ENCODE measurements around the gene SKAP2. TPM values are rescaled to one million over a fixed set of nuclear protein-coding genes. Genes with fewer than 3 reads are reported as not detected.

The SKAP2 gene
- total RNA-seq, 1 donor from 2014 or later, result 45.9 TPM

DNA sequence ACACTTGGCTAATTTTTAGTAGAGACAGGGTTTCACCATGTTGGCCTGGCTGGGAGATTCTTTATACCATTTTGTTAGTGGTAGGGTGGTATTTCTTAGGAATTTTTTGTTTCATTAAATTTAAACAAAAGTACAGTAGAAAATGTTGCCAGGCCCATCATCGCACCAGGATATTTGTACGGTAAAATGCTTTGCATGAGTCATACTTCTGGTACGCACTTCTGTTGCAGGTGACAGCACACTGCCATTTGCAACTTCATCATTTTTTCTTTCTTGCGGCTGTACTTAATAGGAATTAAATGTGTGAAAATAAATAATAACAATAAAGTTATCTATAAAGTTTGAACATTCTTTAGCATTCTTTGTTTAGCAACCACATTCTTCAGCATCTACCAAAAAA is 195.6 kb downstream of the SKAP2 start:
- DNase-seq (ENCODE audit: low spot score), result no peak

DNA sequence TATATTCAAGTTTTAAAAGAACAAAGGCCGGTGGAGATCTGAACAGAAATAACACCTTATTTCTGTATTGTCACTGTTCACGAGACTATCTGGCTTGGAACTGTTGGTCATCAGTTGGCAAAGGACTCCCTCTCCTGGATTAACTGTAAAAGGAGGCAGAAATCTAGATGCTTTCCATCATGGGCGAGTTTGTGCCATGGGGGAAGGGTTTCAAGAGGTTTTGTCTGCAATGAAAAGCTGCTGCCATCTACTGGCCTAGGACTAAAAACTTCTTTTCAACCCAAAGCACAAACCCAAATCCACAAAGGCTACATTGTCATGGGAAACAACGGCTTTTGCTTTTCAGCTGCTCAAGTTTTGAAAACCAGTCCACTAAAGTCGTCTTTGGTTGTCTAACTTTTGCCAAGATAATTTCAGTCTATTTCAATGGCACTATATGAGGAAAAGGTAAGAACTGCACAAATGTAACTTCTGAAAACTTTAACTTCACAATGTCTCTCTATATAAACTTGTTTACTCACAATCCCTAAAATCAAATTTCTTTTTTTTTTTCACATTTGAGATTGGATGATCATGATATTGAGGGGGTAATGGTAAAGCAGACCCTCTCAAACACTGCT is 196.8 kb downstream of the SKAP2 start:
- no peak for DNase-seq (ENCODE audit: low spot score)

DNA sequence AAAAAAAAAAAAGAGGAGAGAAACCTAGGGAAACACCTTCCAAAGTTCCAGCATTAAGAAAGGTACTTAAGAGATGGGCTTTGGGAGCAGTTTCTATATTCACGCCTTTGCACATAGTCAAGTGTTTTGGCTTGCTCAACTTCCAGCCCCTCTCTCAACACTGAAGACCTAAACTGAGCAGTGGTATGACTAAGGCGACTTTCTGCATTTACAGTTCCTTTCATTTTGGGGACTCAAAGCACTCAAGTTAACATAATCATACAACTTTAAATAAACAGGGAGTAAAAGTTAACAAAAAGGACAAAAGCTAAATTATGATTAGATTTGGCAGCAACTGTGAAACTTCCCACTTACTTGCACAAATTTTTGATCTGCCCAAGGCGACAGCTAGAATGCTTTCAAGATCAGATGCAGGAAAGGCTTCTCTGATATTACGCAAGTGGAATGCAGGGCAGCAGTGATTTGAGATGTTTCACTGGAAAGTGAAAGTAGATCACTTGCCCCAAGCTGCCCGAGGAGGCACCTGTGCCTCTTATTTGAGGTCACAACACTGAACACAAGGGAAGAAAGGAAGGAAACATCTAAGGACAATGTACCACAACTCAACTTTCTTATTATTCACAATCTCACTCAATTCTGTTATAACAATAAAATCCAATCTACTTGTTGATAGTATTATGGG is 199.5 kb downstream of the SKAP2 start:
- no peak for DNase-seq (ENCODE audit: low spot score)

DNA sequence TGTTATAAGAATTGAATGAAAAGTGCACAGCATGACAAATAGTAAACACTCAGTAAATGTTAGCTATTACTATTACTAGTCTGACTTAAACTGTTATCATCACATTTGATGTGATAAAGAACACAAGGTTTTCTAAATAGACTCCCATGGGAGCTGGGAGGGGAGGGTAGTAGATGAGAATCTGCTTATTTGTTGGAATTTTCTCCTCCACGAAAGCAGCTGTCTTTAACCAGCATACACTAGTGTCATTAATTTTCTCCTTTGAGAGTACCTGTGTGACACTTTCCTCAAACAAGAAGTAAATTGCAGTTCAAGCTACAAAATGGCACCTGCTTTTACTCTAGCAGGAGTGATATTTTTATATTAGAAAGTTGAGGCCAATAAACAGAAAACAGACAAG is 200.1 kb downstream of the SKAP2 start:
- no peak for DNase-seq (ENCODE audit: low spot score)

DNA sequence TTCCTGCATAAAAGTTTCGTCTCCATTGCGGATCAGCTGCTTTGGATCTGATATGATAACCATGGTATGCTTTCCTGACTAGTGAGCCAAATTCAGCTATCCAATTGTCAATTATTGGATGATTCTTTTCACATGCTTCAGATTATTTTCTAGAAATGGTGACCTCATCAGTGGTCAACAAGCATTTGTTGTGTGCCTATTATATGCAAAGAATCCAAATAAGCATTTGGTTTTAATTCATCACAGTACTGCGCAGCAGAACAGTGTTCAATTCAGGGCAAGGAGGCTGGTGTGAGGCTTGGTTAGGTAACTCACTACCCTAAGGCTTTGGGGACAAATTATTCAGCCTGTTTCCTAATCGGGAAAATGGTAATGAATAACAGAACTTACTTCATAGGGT is 200.5 kb downstream of the SKAP2 start:
- DNase-seq (ENCODE audit: low spot score), result no peak

DNA sequence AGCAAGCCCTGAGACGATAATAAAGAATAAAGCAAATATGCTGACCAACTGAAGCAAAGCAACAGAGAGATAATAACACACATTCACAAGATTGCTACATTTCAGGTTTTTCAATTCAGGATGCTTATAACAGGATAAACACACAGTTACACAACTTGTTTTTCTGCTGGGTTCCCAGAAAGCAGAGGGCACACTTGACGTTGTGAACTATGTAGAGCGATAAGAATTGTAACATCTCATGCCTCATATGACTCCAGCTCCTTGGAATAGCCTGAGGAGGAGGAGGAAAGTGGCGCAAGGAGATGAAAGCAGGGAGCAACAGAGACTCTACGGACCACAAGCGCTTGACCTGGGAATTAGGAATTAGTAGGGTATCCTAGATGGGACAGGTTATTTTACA is 201.7 kb downstream of the SKAP2 start:
- DNase-seq (ENCODE audit: low spot score), result no peak

DNA sequence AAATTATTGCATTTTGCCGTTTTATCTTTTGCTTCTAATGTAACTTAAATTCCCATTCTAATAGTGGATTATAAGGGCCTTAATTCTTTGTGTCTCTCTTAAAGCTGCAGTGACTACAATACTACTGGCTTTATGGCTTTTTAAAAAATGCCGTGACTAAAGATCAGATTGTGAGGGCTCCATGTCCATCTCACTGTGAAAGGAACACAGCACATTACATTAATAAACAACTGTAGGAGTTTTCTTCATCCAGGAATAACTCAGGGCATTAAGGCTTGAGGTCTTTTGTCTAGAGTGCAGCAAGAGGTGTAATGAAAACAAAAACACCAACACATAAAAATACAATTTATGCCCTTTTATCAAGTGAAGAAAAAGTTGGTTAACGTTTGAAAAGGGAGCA is 205.3 kb downstream of the SKAP2 start:
- DNase-seq (ENCODE audit: low spot score), result no peak

DNA sequence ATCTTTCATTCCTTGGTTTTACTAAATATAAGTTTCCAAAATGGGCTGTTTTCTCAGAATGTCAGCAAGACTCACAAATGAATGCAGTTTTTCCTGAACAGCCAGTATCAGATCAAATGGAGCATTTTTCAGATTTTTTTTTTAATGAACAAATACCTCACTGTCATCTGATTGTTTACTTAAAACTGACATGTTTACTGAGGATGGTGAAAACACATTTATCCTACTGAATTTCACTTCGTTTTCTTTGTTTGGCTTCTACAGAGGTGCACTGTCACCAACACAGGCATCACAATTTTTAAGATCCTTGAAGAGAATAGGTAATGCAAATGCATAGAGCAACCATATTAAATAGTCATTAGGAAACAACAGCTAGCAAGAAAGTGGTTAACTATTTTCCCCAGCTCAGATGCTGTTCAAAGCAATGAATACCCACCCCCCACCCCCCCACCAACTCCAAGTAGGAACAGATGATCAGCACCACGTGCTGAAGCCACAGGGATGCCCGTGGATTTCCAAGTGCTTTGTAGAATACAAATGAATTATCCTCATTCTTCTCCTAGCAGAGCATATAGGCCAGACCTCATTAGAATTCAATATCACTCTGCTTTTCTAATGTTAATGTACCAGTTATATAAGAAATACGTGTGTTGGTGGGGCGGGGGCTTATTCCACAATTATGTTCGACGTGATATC is 205.9 kb downstream of the SKAP2 start:
- DNase-seq (ENCODE audit: low spot score), result no peak

DNA sequence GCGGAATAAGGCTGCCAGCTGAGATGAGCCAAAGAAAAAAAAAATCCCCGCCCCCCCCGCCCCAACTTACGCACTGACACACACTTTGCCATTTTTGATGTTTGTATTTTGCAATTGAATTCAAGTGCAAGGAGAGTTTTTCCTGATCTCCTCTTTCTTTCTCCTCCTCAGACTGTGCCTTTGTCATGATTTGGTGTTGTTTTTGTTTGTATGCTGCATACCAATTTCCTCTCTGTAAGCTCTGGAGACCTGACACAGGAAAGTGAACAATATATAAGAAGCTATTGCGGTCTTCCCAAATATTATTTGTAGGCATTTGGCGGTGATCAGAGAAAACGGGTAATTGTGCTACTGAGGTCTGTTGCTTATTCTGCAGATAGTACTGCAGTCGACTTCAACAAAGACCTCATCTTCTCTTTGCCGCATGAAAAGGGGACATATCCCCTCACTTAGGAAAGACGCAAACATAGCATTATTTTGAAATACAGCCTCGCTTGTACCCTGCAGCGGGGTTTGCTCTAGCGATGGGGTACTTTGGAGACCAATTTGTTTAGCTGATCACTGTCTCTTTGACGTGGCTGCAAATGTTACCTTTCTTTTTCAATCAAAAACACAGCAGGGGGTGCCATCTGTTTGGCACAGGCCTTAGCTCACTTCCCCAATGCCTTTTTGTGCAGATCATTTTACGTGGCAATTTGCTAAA is 206.6 kb downstream of the SKAP2 start:
- DNase-seq (ENCODE audit: low spot score), result no peak

DNA sequence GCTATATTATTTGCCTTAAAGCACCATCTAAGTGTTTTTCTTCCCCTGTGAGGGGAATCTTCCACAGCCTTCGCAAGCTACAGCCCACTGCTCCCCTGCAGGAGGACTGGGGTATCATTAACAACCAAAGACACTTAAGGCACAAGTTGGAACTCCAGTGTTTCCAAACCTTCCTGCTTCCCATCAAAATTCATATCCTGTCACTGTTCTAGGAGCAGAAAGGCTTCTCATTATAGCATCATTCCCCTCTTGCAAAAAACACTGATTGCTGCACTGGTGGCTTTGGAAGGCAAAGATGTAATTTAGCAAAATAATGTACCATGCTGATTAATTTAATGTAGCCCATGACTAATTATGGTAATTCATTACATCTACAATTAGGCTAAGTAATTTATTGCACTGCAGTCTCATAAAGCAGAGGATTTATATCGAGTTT is 207.2 kb downstream of the SKAP2 start:
- DNase-seq (ENCODE audit: low spot score), result no peak

DNA sequence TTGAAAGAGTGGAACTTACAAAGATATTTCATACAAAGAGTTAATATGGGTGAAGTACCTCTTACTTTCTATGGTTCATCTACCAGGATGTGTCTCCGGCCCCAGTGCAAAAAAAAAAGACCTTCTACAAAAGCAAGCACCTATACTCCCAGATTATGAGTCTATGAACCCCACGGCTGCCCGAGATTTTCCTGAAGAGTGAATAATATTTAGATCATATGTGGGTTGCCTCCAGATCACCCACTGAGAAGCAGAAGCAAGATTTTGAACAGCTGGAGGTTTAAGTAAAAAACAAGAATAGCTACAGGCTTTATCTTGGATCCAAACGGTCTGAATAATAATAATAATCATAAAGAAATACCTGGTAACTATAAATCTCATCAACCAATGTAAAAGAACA is 207.7 kb downstream of the SKAP2 start:
- DNase-seq (ENCODE audit: low spot score), result no peak

DNA sequence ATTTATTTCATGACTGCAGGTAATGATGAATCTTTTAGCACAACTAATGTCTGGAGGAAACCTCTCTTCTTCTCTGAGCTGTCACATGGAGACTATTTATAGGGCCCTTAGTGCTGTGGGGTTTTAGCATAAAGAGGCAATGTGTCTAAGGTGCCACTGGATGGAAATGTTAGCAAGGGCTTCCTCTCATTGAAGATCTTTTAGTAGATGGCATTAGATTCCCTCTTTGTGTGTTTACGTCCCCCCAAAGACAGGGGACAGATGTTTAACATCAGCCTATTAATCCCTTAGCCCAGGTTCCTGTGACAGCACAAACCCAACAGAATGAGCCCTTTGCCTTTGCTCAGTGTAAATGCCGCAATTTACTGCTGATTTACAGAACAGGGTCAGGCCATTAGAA is 208.6 kb downstream of the SKAP2 start:
- DNase-seq (ENCODE audit: low spot score), result no peak

DNA sequence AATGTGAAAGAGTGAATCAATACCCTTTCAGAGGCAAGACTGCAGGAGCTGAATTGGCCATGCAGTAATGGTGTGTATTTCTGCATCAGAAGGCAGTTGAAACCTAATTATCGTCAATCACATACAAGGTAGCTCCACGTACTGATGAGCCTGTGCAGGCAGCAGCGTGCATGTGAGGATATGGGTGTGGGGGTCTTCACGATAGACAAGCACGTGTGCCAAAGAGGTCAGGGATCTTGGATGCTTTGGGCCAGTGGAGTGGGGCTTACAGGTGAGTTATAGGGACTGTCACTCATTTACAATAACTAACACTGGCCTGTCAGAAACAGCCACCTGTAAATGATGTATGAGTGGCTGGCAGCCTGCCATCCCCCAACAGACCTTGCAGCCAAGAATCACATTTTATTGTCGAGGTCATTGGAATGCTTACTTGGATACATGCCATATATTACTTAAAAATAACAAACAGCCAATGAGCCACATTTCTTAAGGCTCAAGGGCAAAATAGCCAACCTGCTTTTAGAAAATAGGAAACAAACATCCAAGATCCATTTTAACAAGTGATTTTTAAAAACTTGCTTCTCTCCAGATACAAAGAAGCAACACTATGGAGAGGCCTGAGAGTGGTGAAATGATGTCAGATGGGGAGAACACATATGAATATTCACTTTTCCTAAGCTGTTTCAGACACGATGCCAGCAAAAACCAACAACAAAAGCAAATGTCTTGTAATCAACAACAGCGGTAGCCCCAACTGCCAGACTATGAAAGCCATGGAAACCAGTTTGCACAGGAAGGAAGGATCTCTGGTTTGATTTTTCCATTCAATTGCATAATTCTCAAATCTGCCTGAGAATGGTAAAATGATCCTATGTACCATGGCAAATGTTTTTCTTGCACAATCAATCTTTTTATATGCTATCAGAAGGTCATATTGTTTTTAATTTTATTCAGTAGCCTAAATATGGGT is 210.7 kb downstream of the SKAP2 start:
- no peak for DNase-seq (ENCODE audit: low spot score)

DNA sequence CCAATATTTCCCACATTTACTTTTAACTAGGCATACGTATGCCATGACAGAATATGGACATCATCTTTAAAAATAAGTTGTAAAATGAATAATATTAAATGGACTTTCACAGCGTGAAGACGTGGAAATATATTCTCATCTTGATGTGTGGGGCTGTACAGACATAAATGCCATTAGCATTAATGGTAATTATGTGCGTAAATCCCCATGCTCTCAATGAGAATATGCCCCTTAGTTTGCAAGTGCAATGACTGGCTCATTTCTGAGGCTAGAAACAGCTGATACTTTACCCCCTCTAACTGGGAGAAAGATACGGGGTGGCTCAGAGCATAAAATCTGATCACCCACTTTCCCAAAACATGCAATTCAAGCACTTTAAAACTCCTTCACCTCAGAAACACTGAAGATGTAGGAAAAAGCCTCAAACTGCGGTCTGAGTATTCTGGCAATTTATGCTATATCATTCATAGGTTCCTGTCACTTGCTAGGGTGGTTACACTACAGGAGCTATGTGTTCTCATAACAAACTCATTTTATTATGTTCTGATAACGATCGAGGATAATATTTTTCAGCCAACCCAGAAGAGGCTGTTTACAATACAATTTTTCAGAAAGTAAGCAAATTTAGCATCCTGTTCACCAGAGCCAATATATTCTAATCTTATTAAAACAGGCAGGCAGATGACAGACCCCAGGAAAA is 211.8 kb downstream of the SKAP2 start:
- no peak for DNase-seq (ENCODE audit: low spot score)

DNA sequence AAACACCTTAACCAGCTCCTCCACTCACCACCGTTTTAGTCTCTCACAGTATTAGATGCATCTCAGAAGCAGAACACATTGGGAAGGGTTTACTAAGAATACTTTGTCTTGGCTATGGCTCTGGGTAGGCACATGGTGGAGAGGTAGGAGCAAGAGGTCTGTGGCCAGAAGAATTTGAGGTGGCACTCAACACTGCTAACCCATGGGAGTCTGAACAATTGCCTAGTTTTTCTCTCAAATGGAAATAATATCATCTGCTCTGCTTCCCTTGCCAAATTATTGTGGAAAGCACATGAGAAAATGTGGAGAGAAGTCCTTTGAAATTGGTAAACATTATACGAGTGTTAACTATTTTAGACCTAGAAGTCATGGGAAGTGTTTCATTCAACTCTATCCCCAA is 214.3 kb downstream of the SKAP2 start:
- no peak for DNase-seq (ENCODE audit: low spot score)

DNA sequence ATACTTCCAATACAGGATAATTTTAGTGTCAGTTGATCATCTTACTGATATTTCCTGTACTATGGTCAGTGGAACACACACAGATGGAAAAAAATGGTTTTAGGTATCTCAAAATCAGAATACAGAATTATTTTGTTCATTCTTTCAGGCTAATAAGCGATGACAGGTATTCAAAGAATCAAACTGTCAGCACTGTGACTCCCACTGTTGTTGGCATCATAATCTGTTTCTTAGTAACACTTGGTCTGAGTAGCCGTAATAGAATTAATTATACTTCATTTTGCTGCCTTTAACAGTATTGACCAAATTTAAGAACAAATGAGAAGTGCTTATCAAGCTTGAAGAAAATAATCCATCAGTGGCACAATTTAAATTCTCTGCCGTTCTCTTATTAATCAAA is 215.0 kb downstream of the SKAP2 start:
- DNase-seq (ENCODE audit: low spot score), result no peak

DNA sequence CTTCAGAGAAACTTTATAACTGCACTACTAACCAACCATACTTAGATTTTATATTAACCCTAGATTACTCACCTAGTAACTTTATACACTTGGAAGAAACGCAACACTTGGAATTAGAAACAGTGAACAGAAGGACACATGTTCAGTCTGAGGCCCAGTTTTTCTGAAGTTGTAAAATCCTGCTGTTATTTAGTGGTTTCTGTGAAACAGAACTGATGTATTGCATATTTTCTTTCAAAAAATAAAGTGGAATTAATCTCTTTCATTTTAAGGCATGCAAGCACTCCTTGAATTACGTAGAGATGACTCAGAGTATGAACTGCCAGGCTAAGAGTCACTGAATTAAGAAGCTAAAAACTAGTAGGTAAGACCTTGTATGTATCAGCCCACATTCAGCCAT is 215.8 kb downstream of the SKAP2 start:
- no peak for DNase-seq (ENCODE audit: low spot score)

DNA sequence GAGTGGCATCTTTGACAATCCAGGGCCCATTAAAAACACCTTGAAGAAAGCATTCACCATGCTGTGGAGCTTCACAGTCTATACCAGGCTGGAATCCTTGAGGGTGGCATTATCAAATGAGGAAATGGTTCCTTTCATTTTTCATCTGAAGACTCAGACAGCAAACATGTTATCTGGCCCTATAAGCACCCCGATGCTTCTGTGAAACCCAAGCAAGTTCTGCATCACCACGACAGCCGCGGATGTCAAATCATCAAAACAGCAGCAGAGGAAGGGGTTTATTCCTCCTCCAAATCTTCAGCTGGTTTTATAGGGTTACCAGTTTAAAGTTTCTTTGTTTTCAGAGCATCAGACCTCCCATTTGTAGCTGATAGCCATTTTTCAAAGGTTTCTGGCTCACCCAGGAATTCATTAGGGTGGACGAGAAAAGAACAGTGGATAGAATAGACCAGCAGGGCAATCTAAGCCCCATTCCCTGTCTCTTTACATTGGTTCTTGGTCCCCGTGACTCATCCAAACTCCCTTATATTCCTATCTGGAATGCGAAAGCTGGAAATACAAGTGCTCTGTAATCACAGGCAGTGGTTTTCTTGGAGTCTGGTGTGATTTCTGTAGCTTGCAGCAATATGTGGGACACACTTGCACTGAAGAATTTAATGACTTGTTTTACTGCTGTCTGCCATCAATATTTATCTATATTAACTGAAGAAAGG is 217.9 kb downstream of the SKAP2 start:
- no peak for DNase-seq (ENCODE audit: low spot score)

DNA sequence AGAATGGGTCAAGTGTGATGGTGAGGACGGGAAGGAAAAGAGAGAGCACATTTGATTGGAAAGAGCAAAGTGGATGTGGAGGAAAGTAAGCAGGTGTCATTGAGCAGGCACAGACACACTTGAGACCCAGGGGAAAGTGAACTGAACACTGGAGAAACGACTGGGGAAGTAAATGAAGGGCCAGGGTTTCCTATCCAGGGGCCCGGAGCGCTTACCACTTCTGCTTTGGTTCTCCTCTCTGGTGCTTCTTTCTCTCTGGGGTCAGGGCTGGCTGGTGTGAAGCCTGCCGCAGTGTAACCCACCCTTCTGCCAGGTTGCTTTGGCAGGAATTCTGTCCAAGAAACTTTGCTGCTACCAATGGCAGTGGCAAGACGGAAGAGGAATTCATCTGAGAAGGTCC is 219.3 kb downstream of the SKAP2 start:
- no peak for DNase-seq (ENCODE audit: low spot score)

DNA sequence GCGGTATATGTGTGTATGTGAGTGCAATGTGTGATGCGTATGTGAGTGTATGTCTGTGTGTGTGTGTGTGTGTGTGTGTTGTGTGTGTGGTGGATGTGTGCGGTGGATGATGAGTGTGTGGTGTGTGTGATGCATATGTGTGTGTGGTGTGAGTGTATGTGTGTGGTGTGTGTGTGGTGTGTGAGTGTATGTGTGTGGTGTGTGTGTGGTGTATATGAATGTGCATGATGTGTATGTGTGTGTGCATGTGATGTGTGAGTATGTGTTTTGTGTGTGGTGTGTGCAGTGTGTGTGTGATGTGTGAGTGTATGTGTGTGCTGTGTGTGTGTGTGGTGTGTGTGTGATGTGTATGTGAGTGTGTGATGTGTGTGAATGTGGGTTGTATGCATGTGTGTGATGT is 222.0 kb downstream of the SKAP2 start:
- DNase-seq (ENCODE audit: low spot score), result no peak
